Caco-2 (cell line): ENCODE data around the gene NIP7. TPM values are rescaled to one million over a fixed set of nuclear protein-coding genes. Genes with fewer than 3 reads are reported as not detected.

Source experiments
- BruUV-seq: library from RNA; stranded (reverse); fragments of 400-500 nt; replicated peaks from 2 replicates; lab custom pipeline; 2021; lab: Mats Ljungman, UMichigan
- CTCF ChIA-PET: fragments of 300-600 bp; sonication (Branson Sonifier 250); formaldehyde crosslinking; loops from one replicate; lab custom pipeline; 2022; ENCODE audit warnings: antibody characterized with exemption; lab: Charles Lee
- POLR2A ChIA-PET: fragments of 300-600 bp; sonication (Branson Sonifier 250); formaldehyde crosslinking; loops from one replicate; lab custom pipeline; 2022; ENCODE audit warnings: antibody characterized with exemption; lab: Charles Lee
- DNase-seq, 2 experiments: peaks; one replicate each; pipeline versions ENCODE4 v3.0.0 to v3.0.0-alpha.2; 2020 to 2022
- H3K27me3 ChIP-seq: replicated peaks from 2 replicates; pipeline ENCODE4 v1.6.0; 2011; ENCODE audit warnings: low read length; ENCODE audit not compliant: control insufficient read depth, insufficient read depth
- H3K36me3 ChIP-seq: 2 replicates; pipeline ENCODE4 v1.5.1; 2011; ENCODE audit warnings: low read length; ENCODE audit not compliant: control insufficient read depth, insufficient read depth
- H3K4me1 ChIP-seq: fragments of 250-450 bp; sonication (Bioruptor Pico); 2 replicates; pipeline ENCODE4 v1.5.1; 2020; ENCODE audit warnings: mild to moderate bottlenecking
- H3K4me3 ChIP-seq: 2 replicates; pipeline ENCODE4 v1.5.1; 2011; ENCODE audit warnings: low read depth, mild to moderate bottlenecking, control low read depth, low read length
- H3K9me3 ChIP-seq: fragments of 250-450 bp; sonication (Bioruptor Pico); 2 replicates; pipeline ENCODE4 v1.5.1; 2020; ENCODE audit warnings: mild to moderate bottlenecking, moderate library complexity
- H3K27ac Mint-ChIP-seq: one replicate; pipeline ENCODE4 v1.8.0; 2022; ENCODE audit warnings: mixed read lengths; ENCODE audit not compliant: unreplicated experiment
- H3K27me3 Mint-ChIP-seq: one replicate; pipeline ENCODE4 v1.8.0; 2022; ENCODE audit warnings: mixed read lengths; ENCODE audit not compliant: insufficient read depth, unreplicated experiment
- H3K36me3 Mint-ChIP-seq: one replicate; pipeline ENCODE4 v1.8.0; 2022; ENCODE audit warnings: mild to moderate bottlenecking, mixed read lengths; ENCODE audit not compliant: insufficient read depth, unreplicated experiment
- H3K4me1 Mint-ChIP-seq: one replicate; pipeline ENCODE4 v1.8.0; 2022; ENCODE audit warnings: low read depth, mixed read lengths; ENCODE audit not compliant: unreplicated experiment
- H3K4me3 Mint-ChIP-seq: one replicate; pipeline ENCODE4 v1.8.0; 2022; ENCODE audit warnings: mild to moderate bottlenecking, moderate library complexity, mixed read lengths; ENCODE audit not compliant: unreplicated experiment
- H3K9me3 Mint-ChIP-seq: one replicate; pipeline ENCODE4 v1.8.0; 2022; ENCODE audit warnings: mixed read lengths; ENCODE audit not compliant: unreplicated experiment
- CTCF ChIP-seq, 2 experiments: fragments of 200-600 bp in 1 of 2; IDR thresholded peaks; 1 replicate in 1 of 2; 2 replicates in 1 of 2; pipeline versions ENCODE4 v1.5.1 to v1.8.0; 2011 to 2022; ENCODE audit warnings: antibody characterized with exemption in 1 of 2, control low read depth in 1 of 2, inconsistent platforms in 1 of 2, low read depth in 1 of 2, low read length in 1 of 2, mild to moderate bottlenecking in 1 of 2, moderate library complexity in 1 of 2; ENCODE audit not compliant: insufficient read depth in 1 of 2, severe bottlenecking in 1 of 2, unreplicated experiment in 1 of 2
- intact Hi-C: fragments of 100-400 bp; cut with micrococcal nuclease; formaldehyde crosslinking; loops from one replicate; pipeline ENCODE4 v1.10.0; 2022; ENCODE audit not compliant: unreplicated experiment
- total RNA-seq: library from RNA; stranded (reverse); gene quantifications from 2 replicates; pipeline ENCODE4 v1.2.3, GENCODE V29; 2022

NIP7 gene
- total RNA-seq, 1 experiment from 2014 or later = 65.6 TPM

GRCh38 chr16:69334696-69335095 is 4.9 kb upstream of the NIP7 start:
- peaks cover 6% of the 10 kb centered on the region for H3K4me1 Mint-ChIP-seq
- no peak for DNase-seq
- intact Hi-C loops = loop anchor here (5.0 to 10.0 kb wide), 3 partner anchors 38 to 230 kb away; partner anchors contain the start of genes NFAT5 and TERF2
- no peaks in the 10 kb centered on the region for H3K9me3 Mint-ChIP-seq
- ChIA-PET POLR2A (no interaction called here), CTCF (no interaction called here)
- TF ChIP-seq CTCF (IDR thresholded peaks at IDR 0.05; ENCODE audit: insufficient read depth in 1 of 2, low read depth in 1 of 2, low read length in 1 of 2, severe bottlenecking in 1 of 2, unreplicated experiment in 1 of 2) = no peak
- Histone ChIP-seq H3K9me3 (no peaks in the 10 kb centered on the region), H3K36me3 (peaks cover 3% of the 10 kb centered on the region; the same call in 1 of the 2 replicates), H3K27me3 (no peaks in the 10 kb centered on the region), H3K4me1 (peaks cover 12% of the 10 kb centered on the region; the same call in 1 of the 2 replicates), H3K4me3 (no peak overlapping the region)
- H3K36me3 Mint-ChIP-seq = peaks cover 77% of the 10 kb centered on the region
- no peak overlapping the region for H3K4me3 Mint-ChIP-seq
- H3K27ac Mint-ChIP-seq = no peak overlapping the region
- no peaks in the 10 kb centered on the region for H3K27me3 Mint-ChIP-seq
- no TSS peak for BruUV-seq

- intact Hi-C loops = loop anchor here (1.0 to 10.0 kb wide), 4 partner anchors 8 to 226 kb away; partner anchors contain the start of genes NFAT5, PDF and TERF2
Measured at GRCh38 chr16:69338557-69339288, 849 bp upstream of the NIP7 start.

More at GRCh38 chr16:69338557-69339288, 849 bp upstream of the NIP7 start:
- BruUV-seq = TSS peak; percentile 66
- H3K4me1 Mint-ChIP-seq = peaks cover 12% of the 10 kb centered on the region
- H3K9me3 Mint-ChIP-seq = no peaks in the 10 kb centered on the region
- TF ChIP-seq CTCF (IDR thresholded peaks at IDR 0.05; ENCODE audit: insufficient read depth in 1 of 2, low read depth in 1 of 2, low read length in 1 of 2, severe bottlenecking in 1 of 2, unreplicated experiment in 1 of 2) = no peak
- H3K27ac Mint-ChIP-seq = peak overlapping the region; percentile 98
- H3K36me3 ChIP-seq = peaks cover 3% of the 10 kb centered on the region; the same call in 1 of the 2 replicates
- DNase-seq = peak in 1 of 2 experiments; percentile 76
- no peaks in the 10 kb centered on the region for H3K27me3 Mint-ChIP-seq
- POLR2A ChIA-PET = interaction anchor here (1.0 kb wide), 1 partner anchor 387 kb away, joined by 3 read pairs; the partner anchor contains the start of gene NQO1
- CTCF ChIA-PET = interaction anchor here (1.2 kb wide), 1 partner anchor 189 kb away, joined by 6 read pairs; no protein-coding TSS in a partner anchor
- H3K4me3 Mint-ChIP-seq = peak overlapping the region; percentile 98
- no peaks in the 10 kb centered on the region for H3K9me3 ChIP-seq
- H3K27me3 ChIP-seq = no peaks in the 10 kb centered on the region
- H3K4me1 ChIP-seq = peaks cover 14% of the 10 kb centered on the region; the same call in 1 of the 2 replicates
- peaks cover 79% of the 10 kb centered on the region for H3K36me3 Mint-ChIP-seq
- H3K4me3 ChIP-seq = peak overlapping the region; percentile 81
